GM18909 (cell line): ENCODE data around the gene LBP.
"Not testable (repeated sequence)": the region's sequence is repeated elsewhere in the genome, so short reads cannot be mapped to it uniquely, and the experiment has no call there.

ENCODE experiments used
- ATAC-seq: cut with Tn5 transposase; IDR thresholded peaks from one replicate; pipeline ENCODE4 v1.9.1; 2021; ENCODE audit warnings: mild to moderate bottlenecking; ENCODE audit not compliant: unreplicated experiment, poor library complexity

The LBP gene

GRCh38 chr20:38345643-38346042, 639 bp upstream of the LBP start:
- no peak for ATAC-seq

GRCh38 chr20:38346741-38347140, 459 bp downstream of the LBP start:
- ATAC-seq, result no peak

GRCh38 chr20:38349856-38350255, 3.6 kb downstream of the LBP start:
- no peak for ATAC-seq

- ATAC-seq, result no peak
Measured at GRCh38 chr20:38350879-38351775, 4.8 kb downstream of the LBP start.

- no peak for ATAC-seq
Measured at GRCh38 chr20:38353316-38353715, 7.0 kb downstream of the LBP start.

- no peak for ATAC-seq
Measured at GRCh38 chr20:38354227-38354626, 7.9 kb downstream of the LBP start.

- ATAC-seq, result no peak
Measured at GRCh38 chr20:38355161-38356012, 9.1 kb downstream of the LBP start.

- ATAC-seq, result no peak
Measured at GRCh38 chr20:38357653-38358207, 11.4 kb downstream of the LBP start.

- ATAC-seq, result no peak
Measured at GRCh38 chr20:38358556-38358955, 12.3 kb downstream of the LBP start.

GRCh38 chr20:38363004-38363747, 16.9 kb downstream of the LBP start:
- ATAC-seq, result no peak

GRCh38 chr20:38369389-38369788, 23.1 kb downstream of the LBP start:
- no peak for ATAC-seq

- ATAC-seq, result no peak
Measured at GRCh38 chr20:38372806-38373205, 26.5 kb downstream of the LBP start.

GRCh38 chr20:38373231-38373867, 27.1 kb downstream of the LBP start:
- ATAC-seq, result no peak

GRCh38 chr20:38373898-38374297, 27.6 kb downstream of the LBP start:
- no peak for ATAC-seq

GRCh38 chr20:38377039-38377685, 30.9 kb downstream of the LBP start:
- ATAC-seq, result no peak

- ATAC-seq, result not testable (repeated sequence)
Measured at GRCh38 chr20:38377838-38378237, 31.6 kb downstream of the LBP start.

GRCh38 chr20:38383147-38383546, 36.9 kb downstream of the LBP start:
- no peak for ATAC-seq

GRCh38 chr20:38386004-38386403, 39.7 kb downstream of the LBP start:
- ATAC-seq, result no peak

GRCh38 chr20:38386851-38387250, 40.6 kb downstream of the LBP start:
- ATAC-seq, result no peak
